ENCODE data around the gene VWA1.

GRCh38 chr1:1449099-1449739 is 13.7 kb downstream of the VWA1 start, which contains the start of gene ATAD3C:
- TF ChIP-seq CTCF (IDR thresholded peaks at IDR 0.05): no peak
- no peak for TF ChIP-seq POLR2AphosphoS5 (IDR thresholded peaks at IDR 0.05)

All from suprapubic skin (tissue), 3 donors.